Right cardiac atrium (tissue), 5 donors: ENCODE measurements around the gene IGSF21. TPM values are rescaled to one million over a fixed set of nuclear protein-coding genes. Genes with fewer than 3 reads are reported as not detected.

Experiments
- ATAC-seq, 2 donors: fragments of 200-7000 bp; cut with Tn5 transposase; one replicate each; pipeline versions ENCODE4 v1.8.0 to v1.9.1; 2020; ENCODE audit warnings: moderate library complexity in 2 of 2, mild to moderate bottlenecking in 1 of 2
- DNase-seq, 3 donors: peaks; one replicate each; pipeline ENCODE4 v3.0.0-alpha.2; 2020
- H3K27ac ChIP-seq: one replicate; pipeline ENCODE4 v1.5.1; 2013; ENCODE audit warnings: mild to moderate bottlenecking, low read length, control low read depth, moderate library complexity
- H3K27me3 ChIP-seq: one replicate; pipeline ENCODE4 v1.6.1; 2013; ENCODE audit not compliant: control insufficient read depth, insufficient read depth
- H3K4me1 ChIP-seq: one replicate; pipeline ENCODE4 v1.6.1; 2013; ENCODE audit warnings: low read length; ENCODE audit not compliant: control insufficient read depth, insufficient read depth
- H3K4me3 ChIP-seq: one replicate; pipeline ENCODE4 v1.5.1; 2013; ENCODE audit warnings: low read length, control low read depth
- H3K9me3 ChIP-seq: one replicate; pipeline ENCODE4 v1.6.1; 2013; ENCODE audit warnings: low read length; ENCODE audit not compliant: control insufficient read depth
- WGBS: extraction: QIAGEN DNeasy Blood & Tissue Kit; methylation state at CpG from one replicate; pipeline ENCODE4 v1.1.7; 2013; 5-methylcytosine and 5-hydroxymethylcytosine counted together
- intact Hi-C, 4 donors: fragments of 100-400 bp; cut with DNase I; formaldehyde crosslinking; loops; one replicate each; pipeline versions ENCODE4 v1.11.0 to v1.14.0; 2022 to 2023
- polyA plus RNA-seq: library from polyadenylated mRNA; stranded (reverse); fragments of 200-250 nt; gene quantifications from one replicate; pipeline ENCODE4 v1.2.3, GENCODE V29; 2013
- total RNA-seq, 4 donors: library from RNA; stranded (reverse); fragmentation: NEBNext Ultra II Directional; extraction: Animal tissue kit (Norgen Biotek cat#: 25700); gene quantifications; one replicate each; pipeline ENCODE4 v1.2.1, GENCODE V29; 2021
- donor health status: healthy with polysubstance abuse.
- donor health status: DM: no; HTN: yes; CAD: no.
- donor health status: DM: no; HTN: no; CAD: no.
- donor health status: DM: no; HTN: yes; CAD: no; lungs with severe emphysema.
- donor health status: DM: yes; HTN: yes; CAD: no.

The IGSF21 gene
- total and polyA plus RNA-seq, 5 donors = 0.52 to 3.1 (median 1.7) TPM

DNA sequence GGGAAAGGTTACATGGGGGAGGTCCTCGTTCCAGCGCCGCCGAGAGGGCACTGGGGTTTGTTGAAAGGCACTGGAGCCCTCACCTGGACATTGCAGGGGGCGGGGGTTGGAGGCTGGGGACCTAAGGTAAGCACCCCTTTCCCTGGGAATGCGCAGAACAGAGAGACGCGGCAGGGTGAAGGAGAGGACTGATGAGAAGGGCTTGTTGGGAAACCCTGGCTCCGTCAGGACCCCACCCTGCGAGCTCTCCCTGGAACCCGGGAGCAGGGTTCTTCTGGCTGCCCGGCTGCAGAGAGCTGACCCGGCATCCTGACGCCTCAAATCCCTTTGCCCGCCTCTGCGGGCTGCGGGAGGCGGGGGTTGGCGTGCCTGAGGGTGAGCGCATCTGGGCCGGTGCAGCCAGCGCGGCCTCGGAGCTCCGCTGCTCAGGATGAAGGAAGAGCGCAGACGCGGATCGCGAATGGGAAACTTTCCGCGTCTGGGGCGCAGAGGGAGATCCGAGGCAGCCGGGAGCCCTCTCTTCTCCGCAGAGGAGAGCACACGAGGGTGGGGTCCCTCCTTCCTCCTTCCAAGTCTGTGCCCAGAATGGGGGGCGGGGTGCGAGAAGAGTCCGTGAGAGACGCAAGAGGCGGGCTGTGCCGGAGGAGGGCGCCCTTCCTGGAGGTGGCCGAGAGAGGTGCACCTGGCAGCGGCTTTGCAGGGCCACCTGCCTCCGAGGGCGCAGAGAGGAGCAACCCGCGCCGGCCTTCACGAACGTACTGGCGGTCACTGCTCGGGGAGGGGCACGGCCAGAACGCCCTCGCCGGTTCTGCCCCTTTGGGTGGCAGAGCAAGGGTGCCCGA lies 2.4 kb downstream of the IGSF21 start:
- WGBS = 2% methylated on average over 60 of the region's 60 CpGs
- intact Hi-C loops = loop anchor here in 2 of 4 donors (10.0 kb wide), 2 partner anchors 185 to 455 kb away; no protein-coding TSS in a partner anchor
- ATAC-seq = peak; percentile 47 to 57
- Histone ChIP-seq H3K4me1 (no peaks in the 10 kb centered on the region), H3K4me3 (peak overlapping the region; percentile 33), H3K27ac (no peak overlapping the region), H3K27me3 (no peaks in the 10 kb centered on the region), H3K9me3 (no peaks in the 10 kb centered on the region)
- DNase-seq = peak; percentile 49 to 83 (median 82)

DNA sequence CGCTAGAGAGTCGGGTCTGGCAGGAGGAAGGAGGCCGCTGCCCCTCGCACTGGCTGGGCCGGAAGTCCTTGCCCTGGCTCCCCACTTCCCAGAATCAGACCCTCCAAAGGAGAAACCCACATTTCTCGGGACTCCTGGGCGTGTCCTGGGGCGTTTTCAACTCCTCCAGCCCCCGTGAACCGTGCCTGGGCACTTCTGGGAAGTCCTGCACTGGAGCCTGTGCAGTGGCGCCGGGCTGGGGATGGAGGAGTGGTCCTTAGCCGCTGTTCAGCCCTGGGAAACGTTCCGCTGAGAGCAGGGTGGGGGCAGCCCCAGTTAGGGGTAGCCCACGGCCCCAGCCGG lies 3.0 kb downstream of the IGSF21 start:
- no peaks in the 10 kb centered on the region for H3K4me1 ChIP-seq
- ATAC-seq = peak in 1 of 2 donors; percentile 13
- H3K4me3 ChIP-seq = peak overlapping the region; percentile 33
- intact Hi-C loops = no loop called here
- no peaks in the 10 kb centered on the region for H3K27me3 ChIP-seq
- no peaks in the 10 kb centered on the region for H3K9me3 ChIP-seq
- 2% methylated on average over 17 of the region's 17 CpGs for WGBS
- peak in 1 of 3 donors; percentile 26 for DNase-seq
- H3K27ac ChIP-seq = no peak overlapping the region

GRCh38 chr1:18110968-18111367 lies 3.4 kb downstream of the IGSF21 start:
- H3K27ac ChIP-seq = no peak overlapping the region
- ATAC-seq (peak; percentile 27 to 28), DNase-seq (peak; percentile 28 to 78 (median 66))
- no peaks in the 10 kb centered on the region for H3K27me3 ChIP-seq
- WGBS = 2% methylated on average over 30 of the region's 30 CpGs
- H3K4me1 ChIP-seq = no peaks in the 10 kb centered on the region
- H3K4me3 ChIP-seq = peak overlapping the region; percentile 33
- intact Hi-C loops = no loop called here
- H3K9me3 ChIP-seq = no peaks in the 10 kb centered on the region

DNA sequence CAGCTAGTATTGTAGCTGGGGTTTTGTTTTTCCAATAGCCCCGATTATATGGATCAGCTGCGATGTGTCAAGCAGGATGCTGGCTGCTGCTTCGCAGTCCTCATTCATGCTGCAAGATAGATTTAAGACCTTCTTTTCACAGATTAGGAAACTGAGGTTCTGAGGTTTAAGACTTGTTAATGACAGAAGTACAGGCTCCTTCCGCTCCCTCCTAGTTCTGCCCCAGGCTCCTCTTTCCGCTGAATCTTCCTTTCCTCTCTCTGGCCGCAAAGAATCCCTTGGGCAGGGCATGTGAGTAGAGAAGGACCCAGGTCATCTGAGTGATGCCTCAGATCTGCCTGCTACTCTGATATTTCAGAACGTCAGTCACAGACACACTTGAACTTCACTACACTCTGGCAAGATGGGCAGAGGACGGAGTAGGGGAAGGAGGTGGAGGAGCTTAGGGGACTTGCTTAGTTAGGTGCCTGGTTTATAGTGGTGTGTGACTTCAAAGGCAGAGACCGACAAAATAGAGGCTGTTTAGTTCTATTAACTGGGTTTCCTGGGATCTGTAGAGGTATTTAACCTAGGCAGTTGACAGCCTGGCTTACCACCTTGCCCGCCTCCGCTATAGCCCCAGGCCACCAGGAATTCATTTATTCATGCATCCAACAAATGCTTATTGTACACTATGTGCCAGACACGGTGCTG lies 4.2 kb downstream of the IGSF21 start:
- Histone ChIP-seq H3K9me3 (no peaks in the 10 kb centered on the region), H3K4me1 (no peaks in the 10 kb centered on the region), H3K27me3 (no peaks in the 10 kb centered on the region), H3K4me3 (no peak overlapping the region), H3K27ac (no peak overlapping the region)
- intact Hi-C loops = no loop called here
- WGBS = 51% methylated on average over 12 of the region's 12 CpGs
- ATAC-seq (no peak), DNase-seq (no peak)

DNA sequence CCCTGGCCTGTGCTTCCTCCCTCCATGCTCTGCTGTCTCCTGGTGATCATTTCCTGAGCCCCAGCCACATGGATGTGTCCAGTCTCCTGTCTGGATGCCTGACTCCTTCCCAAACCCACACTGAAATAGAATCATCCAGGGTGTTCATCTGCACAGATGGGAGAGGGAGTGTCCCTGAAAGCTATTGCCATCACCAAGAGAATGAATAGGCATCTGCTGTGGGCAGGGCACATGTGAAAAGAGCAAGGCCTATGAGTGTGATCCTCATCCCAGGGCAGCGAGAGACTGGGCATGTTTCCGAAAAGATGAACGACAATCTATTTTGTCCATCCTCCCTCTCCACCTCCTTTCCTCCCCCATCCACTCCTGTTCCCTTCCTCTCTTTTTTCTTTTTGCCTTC lies 5.0 kb downstream of the IGSF21 start:
- 88% methylated on average over 3 of the region's 3 CpGs for WGBS

GRCh38 chr1:18114726-18115410 lies 7.3 kb downstream of the IGSF21 start:
- intact Hi-C loops = no loop called here
- Histone ChIP-seq H3K4me1 (no peaks in the 10 kb centered on the region), H3K9me3 (no peaks in the 10 kb centered on the region), H3K27ac (no peak overlapping the region), H3K4me3 (no peak overlapping the region), H3K27me3 (no peaks in the 10 kb centered on the region)
- ATAC-seq = no peak
- WGBS = 71% methylated on average over 3 of the region's 3 CpGs
- no peak for DNase-seq

More for the DNA sequence above, 5.0 kb downstream of the IGSF21 start:
- intact Hi-C loops = no loop called here
- H3K9me3 ChIP-seq = no peaks in the 10 kb centered on the region
- DNase-seq (no peak), ATAC-seq (no peak)
- no peaks in the 10 kb centered on the region for H3K27me3 ChIP-seq
- no peak overlapping the region for H3K27ac ChIP-seq
- no peaks in the 10 kb centered on the region for H3K4me1 ChIP-seq
- no peak overlapping the region for H3K4me3 ChIP-seq

DNA sequence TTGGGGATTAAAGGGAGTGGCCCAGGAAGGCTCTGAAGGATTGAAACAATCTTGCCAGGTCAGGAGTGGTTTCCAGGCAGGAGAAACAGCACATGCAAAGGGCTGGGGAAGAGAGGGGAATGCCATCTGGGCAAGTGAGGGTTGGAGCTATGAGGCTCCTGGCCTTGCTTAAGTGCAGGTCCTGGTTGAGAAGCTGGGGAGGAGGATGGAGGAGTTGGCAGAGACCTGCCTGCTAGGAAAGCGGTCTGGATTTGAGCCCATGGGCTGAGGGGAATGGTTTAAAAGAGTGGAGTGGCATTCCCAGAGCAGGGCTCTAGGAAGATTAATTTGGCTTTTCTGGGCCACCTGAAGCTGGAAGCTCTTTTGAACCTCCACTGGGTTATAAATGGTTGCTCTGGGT lies 9.2 kb downstream of the IGSF21 start:
- DNase-seq (no peak), ATAC-seq (no peak)
- Histone ChIP-seq H3K4me3 (no peak overlapping the region), H3K9me3 (no peaks in the 10 kb centered on the region), H3K27ac (no peak overlapping the region), H3K4me1 (no peaks in the 10 kb centered on the region), H3K27me3 (no peaks in the 10 kb centered on the region)
- intact Hi-C loops = no loop called here
- 93% methylated on average over 1 of the region's 1 CpG for WGBS

- Histone ChIP-seq H3K4me3 (no peak overlapping the region), H3K27me3 (no peaks in the 10 kb centered on the region), H3K4me1 (no peaks in the 10 kb centered on the region), H3K27ac (no peak overlapping the region), H3K9me3 (no peaks in the 10 kb centered on the region)
- WGBS = 35% methylated on average over 13 of the region's 13 CpGs
- DNase-seq = peak; percentile 38 to 77 (median 70)
- intact Hi-C loops = no loop called here
- ATAC-seq = peak; percentile 55 to 61
Observed at GRCh38 chr1:18118078-18118477, 10.5 kb downstream of the IGSF21 start.

GRCh38 chr1:18118491-18118890 lies 10.9 kb downstream of the IGSF21 start:
- Histone ChIP-seq H3K27ac (no peak overlapping the region), H3K9me3 (no peaks in the 10 kb centered on the region), H3K4me3 (no peak overlapping the region), H3K4me1 (no peaks in the 10 kb centered on the region), H3K27me3 (no peaks in the 10 kb centered on the region)
- intact Hi-C loops = no loop called here
- ATAC-seq (peak in 1 of 2 donors; percentile 45), DNase-seq (no peak)
- WGBS = 28% methylated on average over 3 of the region's 3 CpGs

GRCh38 chr1:18119289-18119688 lies 11.7 kb downstream of the IGSF21 start:
- Histone ChIP-seq H3K4me3 (no peak overlapping the region), H3K27ac (no peak overlapping the region), H3K9me3 (no peaks in the 10 kb centered on the region), H3K27me3 (no peaks in the 10 kb centered on the region), H3K4me1 (no peaks in the 10 kb centered on the region)
- peak; percentile 44 to 60 for ATAC-seq
- DNase-seq = no peak
- WGBS = 67% methylated on average over 3 of the region's 3 CpGs
- intact Hi-C loops = no loop called here
